Measurements from ENCODE around the gene RAB4A.
"Not testable (repeated sequence)": the region's sequence is repeated elsewhere in the genome, so short reads cannot be mapped to it uniquely, and the experiment has no call there.

The RAB4A gene

GRCh38 chr1:229286099-229286766 is 15.3 kb downstream of the RAB4A start:
- no peak for TF ChIP-seq CTCF (IDR thresholded peaks at IDR 0.05)
- TF ChIP-seq ZFX (IDR thresholded peaks at IDR 0.05; ENCODE audit: borderline replicate concordance), result no peak
- H3K27ac ChIP-seq, result no peak overlapping the region

GRCh38 chr1:229287267-229287666 is 16.4 kb downstream of the RAB4A start:
- TF ChIP-seq ZFX (IDR thresholded peaks at IDR 0.05; ENCODE audit: borderline replicate concordance), result no peak
- no peak for TF ChIP-seq CTCF (IDR thresholded peaks at IDR 0.05)
- no peak overlapping the region for H3K27ac ChIP-seq

GRCh38 chr1:229288516-229288915 is 17.6 kb downstream of the RAB4A start:
- no peak overlapping the region for H3K27ac ChIP-seq
- TF ChIP-seq ZFX (IDR thresholded peaks at IDR 0.05; ENCODE audit: borderline replicate concordance) (no peak), CTCF (IDR thresholded peaks at IDR 0.05) (no peak)

- not testable (repeated sequence) for H3K27ac ChIP-seq
Measured at GRCh38 chr1:229291686-229292085, 20.8 kb downstream of the RAB4A start.

GRCh38 chr1:229293528-229294204 is 22.8 kb downstream of the RAB4A start:
- no peak overlapping the region for H3K27ac ChIP-seq
- TF ChIP-seq ZFX (IDR thresholded peaks at IDR 0.05; ENCODE audit: borderline replicate concordance) (no peak), CTCF (IDR thresholded peaks at IDR 0.05) (no peak)

- H3K27ac ChIP-seq, result no peak overlapping the region
- no peak for TF ChIP-seq ZFX (IDR thresholded peaks at IDR 0.05; ENCODE audit: borderline replicate concordance)
- TF ChIP-seq CTCF (IDR thresholded peaks at IDR 0.05), result no peak
Measured at GRCh38 chr1:229295745-229296144, 24.8 kb downstream of the RAB4A start.

- H3K27ac ChIP-seq, result no peak overlapping the region
- TF ChIP-seq ZFX (IDR thresholded peaks at IDR 0.05; ENCODE audit: borderline replicate concordance) (no peak), CTCF (IDR thresholded peaks at IDR 0.05) (no peak)
Measured at GRCh38 chr1:229296541-229296941, 25.6 kb downstream of the RAB4A start.
